Progenitor cell of endocrine pancreas (in vitro differentiated cells): ENCODE measurements around the gene TBX18. TPM values are rescaled to one million over a fixed set of nuclear protein-coding genes. Genes with fewer than 3 reads are reported as not detected.

Experiments
- DNase-seq: peaks from one replicate; pipeline ENCODE4 v3.0.0; 2021; ENCODE audit warnings: low spot score; ENCODE audit not compliant: unreplicated experiment
- H3K27ac Mint-ChIP-seq: 2 replicates; pipeline ENCODE4 v1.8.0; 2021; ENCODE audit warnings: mild to moderate bottlenecking, moderate library complexity, mixed read lengths
- H3K27me3 Mint-ChIP-seq: 2 replicates; pipeline ENCODE4 v1.8.0; 2021; ENCODE audit warnings: mixed read lengths
- H3K36me3 Mint-ChIP-seq: 2 replicates; pipeline ENCODE4 v1.8.0; 2022; ENCODE audit warnings: mixed read lengths; ENCODE audit not compliant: insufficient read depth
- H3K4me1 Mint-ChIP-seq: 2 replicates; pipeline ENCODE4 v1.8.0; 2021; ENCODE audit warnings: low read depth, mixed read lengths
- H3K4me3 Mint-ChIP-seq: 2 replicates; pipeline ENCODE4 v1.8.0; 2021; ENCODE audit warnings: low read depth, mild to moderate bottlenecking, moderate library complexity, mixed read lengths
- H3K9me3 Mint-ChIP-seq: 2 replicates; pipeline ENCODE4 v1.8.0; 2021; ENCODE audit warnings: low read depth, mixed read lengths
- CTCF ChIP-seq: fragments of 200-600 bp; sonication (generic); IDR thresholded peaks from one replicate; pipeline ENCODE4 v1.5.0; 2021; ENCODE audit warnings: antibody characterized with exemption, mild to moderate bottlenecking; ENCODE audit not compliant: unreplicated experiment
- total RNA-seq: library from RNA; stranded (reverse); gene quantifications from 2 replicates; pipeline ENCODE4 v1.2.1, GENCODE V29; 2021

TBX18 gene
- total RNA-seq, 1 donor from 2014 or later: 1.3 TPM

- DNase-seq: no peak
- no peaks in the 10 kb centered on the region for H3K9me3 Mint-ChIP-seq
- H3K4me3 Mint-ChIP-seq: no peak overlapping the region
- H3K36me3 Mint-ChIP-seq: no peaks in the 10 kb centered on the region
- H3K4me1 Mint-ChIP-seq: peaks cover 5% of the 10 kb centered on the region
- no peak for TF ChIP-seq CTCF
- peaks cover 89% of the 10 kb centered on the region for H3K27me3 Mint-ChIP-seq
- H3K27ac Mint-ChIP-seq: no peak overlapping the region
Measured at GRCh38 chr6:84770521-84770920, 6.1 kb upstream of the TBX18 start.

- DNase-seq: no peak
- TF ChIP-seq CTCF: no peak
- no peaks in the 10 kb centered on the region for H3K9me3 Mint-ChIP-seq
- no peak overlapping the region for H3K27ac Mint-ChIP-seq
- H3K36me3 Mint-ChIP-seq: no peaks in the 10 kb centered on the region
- H3K27me3 Mint-ChIP-seq: peaks cover 90% of the 10 kb centered on the region
- H3K4me1 Mint-ChIP-seq: peaks cover 7% of the 10 kb centered on the region
- H3K4me3 Mint-ChIP-seq: no peak overlapping the region
Measured at GRCh38 chr6:84769306-84769705, 4.9 kb upstream of the TBX18 start.

GRCh38 chr6:84768442-84769174, 4.2 kb upstream of the TBX18 start:
- Mint-ChIP-seq H3K27ac (no peak overlapping the region), H3K9me3 (no peaks in the 10 kb centered on the region), H3K4me1 (peaks cover 9% of the 10 kb centered on the region), H3K4me3 (peak overlapping the region; percentile 46), H3K36me3 (no peaks in the 10 kb centered on the region), H3K27me3 (peaks cover 88% of the 10 kb centered on the region)
- TF ChIP-seq CTCF: no peak
- DNase-seq: no peak

- peak overlapping the region; percentile 60 for H3K27ac Mint-ChIP-seq
- peaks cover 87% of the 10 kb centered on the region for H3K27me3 Mint-ChIP-seq
- no peaks in the 10 kb centered on the region for H3K9me3 Mint-ChIP-seq
- no peaks in the 10 kb centered on the region for H3K36me3 Mint-ChIP-seq
- H3K4me1 Mint-ChIP-seq: peaks cover 9% of the 10 kb centered on the region
- no peak for TF ChIP-seq CTCF
- no peak for DNase-seq
- H3K4me3 Mint-ChIP-seq: no peak overlapping the region
Measured at GRCh38 chr6:84767526-84768201, 3.3 kb upstream of the TBX18 start.

GRCh38 chr6:84766799-84767525, 2.6 kb upstream of the TBX18 start:
- Mint-ChIP-seq H3K27me3 (peaks cover 88% of the 10 kb centered on the region), H3K4me3 (no peak overlapping the region), H3K36me3 (no peaks in the 10 kb centered on the region), H3K9me3 (no peaks in the 10 kb centered on the region), H3K27ac (no peak overlapping the region), H3K4me1 (peaks cover 9% of the 10 kb centered on the region)
- no peak for DNase-seq
- no peak for TF ChIP-seq CTCF
